ENCODE data around the gene LRIG2.

DNA sequence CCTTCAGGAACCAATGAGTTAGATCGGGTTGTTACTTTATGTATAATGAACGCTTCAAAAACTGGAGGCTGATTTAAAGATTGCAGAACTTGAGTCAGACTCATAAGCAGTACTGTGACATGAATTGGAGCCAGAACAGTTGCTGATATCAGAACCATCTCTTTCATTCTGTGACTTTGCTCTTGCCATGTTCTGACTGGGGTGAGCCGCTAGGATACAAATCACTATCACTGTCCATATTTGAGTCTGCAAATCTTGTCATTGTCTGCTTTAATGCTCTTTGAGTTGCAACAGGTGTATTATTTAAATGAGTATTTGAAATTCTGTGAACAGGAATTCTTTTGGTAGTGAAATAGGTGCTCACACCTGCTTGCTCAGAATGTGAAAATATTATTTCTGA lies 52.5 kb downstream of the LRIG2 start:
- no peak for TF ChIP-seq TAF1 (IDR thresholded peaks at IDR 0.05; ENCODE audit: borderline replicate concordance, insufficient read depth, low read length)
- TF ChIP-seq SIN3A (IDR thresholded peaks at IDR 0.05; ENCODE audit: borderline replicate concordance, insufficient read depth, low read length), result no peak

Data from PFSK-1 (cell line).